ENCODE results near the gene USP35.

The USP35 gene

GRCh38 chr11:78196661-78197091 lies 8.0 kb downstream of the USP35 start:
- no peak for DNase-seq

DNA sequence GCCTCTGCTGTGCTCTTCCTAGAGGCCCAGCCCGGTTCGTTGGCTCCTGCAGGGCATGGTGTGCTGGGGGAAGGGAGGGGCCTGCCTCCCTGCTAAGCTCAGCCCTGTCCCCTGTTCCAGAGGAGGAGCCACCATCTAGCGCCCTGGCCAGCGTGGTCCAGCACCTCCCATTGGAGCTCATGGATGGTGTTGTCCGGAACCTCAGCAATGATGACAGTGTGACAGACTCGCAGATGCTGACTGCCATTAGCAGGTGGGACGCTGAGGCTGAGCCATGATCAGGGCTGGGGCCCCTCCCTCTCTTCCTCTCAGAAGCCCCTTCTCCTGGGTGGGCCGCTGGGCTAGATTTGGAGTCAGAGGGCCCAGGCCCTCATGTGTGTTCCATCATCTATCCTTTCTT lies 9.1 kb downstream of the USP35 start:
- DNase-seq = no peak

- no peak for DNase-seq
These were observed 10.4 kb downstream of the USP35 start for GRCh38 chr11:78199015-78199652.

GRCh38 chr11:78199653-78200015 lies 10.9 kb downstream of the USP35 start:
- no peak for DNase-seq

- DNase-seq = no peak
These were observed 11.3 kb downstream of the USP35 start for GRCh38 chr11:78200061-78200460.

DNA sequence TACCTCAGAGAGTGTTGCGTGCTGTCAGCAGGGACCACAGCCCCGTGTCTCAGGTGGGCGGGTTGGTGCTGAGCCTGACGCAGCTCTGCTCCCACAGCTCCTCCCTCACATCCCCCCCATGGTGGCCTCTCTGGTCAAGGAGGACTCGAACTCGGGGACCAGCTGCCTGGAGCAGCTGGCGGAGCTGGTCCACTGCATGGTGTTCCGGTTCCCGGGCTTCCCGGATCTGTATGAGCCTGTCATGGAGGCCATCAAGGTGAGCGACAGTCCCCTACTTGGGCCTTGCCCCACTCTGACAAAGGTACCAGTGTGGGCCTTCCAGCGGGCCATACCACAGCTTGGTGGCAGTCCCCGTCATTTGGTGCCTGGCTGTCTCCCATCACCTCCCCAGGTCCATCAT lies 11.8 kb downstream of the USP35 start:
- DNase-seq = no peak

GRCh38 chr11:78201096-78201818 lies 12.5 kb downstream of the USP35 start:
- no peak for DNase-seq

DNA sequence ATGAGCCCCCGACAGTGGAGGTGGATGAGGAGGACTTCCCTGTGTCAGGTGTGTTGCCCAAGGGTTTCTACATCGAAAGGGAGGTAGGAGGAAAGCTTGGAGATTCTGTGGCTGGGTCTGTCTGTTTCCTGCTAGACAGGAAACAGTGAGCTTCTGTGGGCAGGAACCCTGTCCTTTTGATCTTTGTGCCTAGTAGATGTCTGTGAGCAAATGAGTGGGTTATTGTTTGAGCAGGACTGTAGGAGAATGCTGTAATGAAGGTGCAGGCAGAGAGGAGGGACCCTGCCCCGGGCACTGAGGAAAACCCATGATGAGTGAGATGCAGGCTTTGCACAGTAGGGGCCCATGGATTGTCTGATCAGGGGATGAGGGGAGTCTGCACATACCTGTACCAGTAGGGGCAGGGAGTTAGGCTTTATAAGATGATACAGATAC lies 14.0 kb downstream of the USP35 start:
- no peak for DNase-seq

GRCh38 chr11:78203184-78203583 lies 14.5 kb downstream of the USP35 start:
- DNase-seq = no peak

DNA sequence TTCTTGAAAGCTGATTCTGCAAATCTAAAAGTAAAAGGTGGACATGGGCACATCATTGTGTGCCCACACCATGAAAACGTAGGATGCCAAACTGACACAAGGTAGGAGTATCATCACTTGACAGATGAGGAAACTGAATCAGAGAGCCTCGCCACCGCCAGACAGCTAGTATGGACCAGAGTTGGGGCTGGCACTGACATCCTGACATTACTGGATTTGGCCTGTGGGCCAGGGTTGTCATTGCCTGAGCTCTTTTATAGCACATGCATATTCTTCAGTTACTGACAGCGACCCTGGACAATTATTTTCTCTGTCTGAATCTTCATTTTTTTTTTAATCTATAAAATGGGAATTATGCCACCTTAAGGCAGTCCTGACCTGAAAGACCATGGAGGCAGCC lies 16.5 kb downstream of the USP35 start:
- no peak for DNase-seq

DNA sequence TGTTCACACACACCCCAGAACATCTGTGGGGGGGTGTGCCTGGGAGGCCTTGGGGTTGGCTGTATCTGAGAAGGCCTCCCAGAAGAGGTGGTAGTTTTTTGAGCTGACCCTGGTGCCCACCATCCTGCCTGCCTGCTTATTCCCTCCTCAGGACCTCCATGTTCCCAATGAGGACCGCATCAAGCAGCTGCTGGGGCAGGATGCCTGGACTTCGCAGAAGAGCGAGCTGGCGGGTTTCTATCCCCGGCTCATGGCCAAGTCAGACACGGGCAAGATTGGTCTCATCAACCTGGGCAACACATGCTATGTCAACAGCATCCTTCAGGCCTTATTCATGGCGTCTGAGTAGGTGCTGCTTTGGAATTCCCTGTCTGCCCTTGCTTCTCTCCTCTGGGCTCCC lies 17.0 kb downstream of the USP35 start:
- DNase-seq = no peak

DNA sequence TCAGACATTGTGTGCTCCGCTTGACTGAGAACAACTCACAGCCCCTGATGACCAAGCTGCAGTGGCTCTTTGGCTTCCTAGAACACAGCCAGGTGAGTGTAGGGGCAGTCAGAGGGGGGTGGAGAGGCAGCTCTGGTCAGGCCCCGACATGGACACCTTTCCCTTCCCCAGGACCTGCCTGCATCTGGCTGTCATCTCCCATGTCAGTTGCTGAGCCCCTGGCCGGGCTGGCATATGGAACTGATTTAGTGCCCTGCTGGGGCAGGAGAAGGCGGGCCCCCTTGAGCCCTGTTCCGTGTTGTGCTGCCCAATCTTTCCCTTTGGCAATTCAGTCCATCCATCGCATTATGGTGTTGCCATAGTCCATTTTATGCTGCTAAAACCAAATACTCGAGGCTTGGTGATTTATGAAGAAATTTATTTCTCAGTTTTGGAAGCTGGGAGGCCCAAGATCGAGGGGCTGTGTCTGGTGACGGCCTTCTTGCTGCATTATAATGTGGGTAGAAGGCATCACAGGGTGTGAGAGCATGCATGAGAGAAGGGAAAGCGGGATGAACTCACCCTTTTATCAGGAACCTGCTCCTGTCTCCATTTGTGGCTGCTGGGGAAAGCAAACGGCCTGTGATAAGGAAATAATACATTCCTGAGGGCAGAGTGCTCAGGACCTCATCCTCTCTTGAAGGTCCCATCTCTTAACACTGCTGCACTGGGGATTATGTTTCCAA lies 19.0 kb downstream of the USP35 start:
- DNase-seq = no peak

DNA sequence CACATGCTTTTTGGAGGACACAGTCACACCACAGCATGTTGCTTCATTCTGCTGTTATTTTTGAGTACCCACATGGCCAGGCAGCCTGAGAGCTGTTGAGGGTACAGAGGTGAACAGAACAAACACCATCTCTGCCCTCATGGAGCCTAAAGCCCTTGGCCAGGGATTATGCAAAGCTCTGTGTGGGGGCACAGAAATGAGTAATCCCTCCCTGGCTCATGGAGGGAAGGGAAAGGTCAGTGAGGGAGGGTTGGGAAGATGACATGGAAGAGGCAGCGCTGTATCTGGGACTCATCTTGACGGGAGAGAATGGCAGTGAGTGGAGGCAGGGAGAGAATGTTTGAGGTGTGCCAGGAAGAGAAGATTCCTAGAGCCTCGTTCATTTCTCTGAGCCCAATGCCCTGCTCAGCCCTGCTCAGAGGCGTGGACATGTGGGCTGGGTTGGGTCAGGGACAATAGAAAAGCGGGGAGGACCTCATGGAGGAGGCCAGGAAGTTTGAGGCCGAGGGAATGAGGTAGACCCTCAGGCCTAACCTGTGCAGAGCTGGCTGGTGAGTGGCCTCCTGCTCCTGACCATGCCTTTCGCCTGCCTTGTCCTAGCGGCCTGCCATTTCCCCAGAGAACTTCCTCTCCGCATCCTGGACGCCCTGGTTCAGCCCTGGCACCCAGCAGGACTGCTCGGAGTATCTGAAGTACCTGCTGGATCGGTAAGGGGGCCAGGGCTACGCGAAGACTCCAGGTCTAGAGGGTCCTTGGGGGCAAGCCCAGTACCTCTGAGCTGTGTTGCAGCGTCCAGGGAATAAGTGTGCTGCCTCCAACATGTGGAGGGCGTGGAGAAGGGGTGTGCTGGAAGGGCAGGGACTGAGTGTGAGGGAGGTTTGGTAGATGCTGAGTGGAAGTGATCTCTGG lies 19.8 kb downstream of the USP35 start:
- DNase-seq = no peak

GRCh38 chr11:78209478-78209877 lies 20.8 kb downstream of the USP35 start:
- no peak for DNase-seq

DNA sequence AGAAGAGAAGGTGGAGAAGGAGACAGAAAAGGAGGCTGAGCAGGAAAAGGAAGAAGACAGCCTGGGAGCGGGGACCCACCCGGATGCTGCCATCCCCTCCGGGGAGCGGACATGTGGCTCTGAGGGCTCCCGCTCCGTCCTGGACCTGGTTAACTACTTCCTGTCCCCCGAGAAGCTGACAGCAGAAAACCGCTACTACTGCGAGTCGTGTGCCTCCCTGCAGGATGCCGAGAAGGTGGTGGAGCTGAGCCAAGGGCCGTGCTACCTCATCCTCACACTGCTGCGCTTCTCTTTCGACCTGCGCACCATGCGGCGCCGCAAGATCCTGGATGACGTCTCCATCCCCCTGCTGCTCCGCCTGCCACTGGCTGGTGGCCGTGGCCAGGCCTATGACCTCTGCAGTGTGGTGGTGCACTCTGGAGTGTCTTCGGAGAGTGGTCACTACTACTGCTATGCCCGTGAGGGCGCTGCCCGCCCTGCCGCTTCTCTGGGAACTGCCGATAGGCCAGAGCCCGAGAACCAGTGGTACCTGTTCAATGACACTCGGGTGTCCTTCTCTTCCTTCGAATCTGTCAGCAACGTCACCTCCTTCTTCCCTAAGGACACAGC lies 21.4 kb downstream of the USP35 start:
- DNase-seq = no peak

DNA sequence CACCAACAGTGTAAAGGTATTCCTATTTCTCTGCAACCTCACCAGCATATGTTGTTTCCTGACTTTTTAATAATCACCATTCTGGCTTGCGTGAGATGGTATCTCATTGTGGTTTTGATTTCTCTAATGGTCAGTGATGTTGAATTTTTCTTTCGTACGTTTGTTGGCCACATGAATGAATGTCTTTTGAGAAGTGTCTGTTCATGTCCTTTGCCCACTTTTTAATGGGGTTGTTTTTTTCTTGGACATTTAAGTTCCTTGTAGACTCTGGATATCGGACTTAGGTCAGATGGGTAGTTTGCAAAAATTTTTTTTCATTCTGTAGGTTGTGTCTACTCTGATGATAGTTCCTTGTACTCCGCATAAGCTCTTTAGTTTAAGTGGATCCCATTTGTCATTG lies 22.8 kb downstream of the USP35 start:
- DNase-seq = peak; percentile 81

- DNase-seq = peak; percentile 79
These were observed 24.1 kb downstream of the USP35 start for GRCh38 chr11:78212586-78213371.

DNA sequence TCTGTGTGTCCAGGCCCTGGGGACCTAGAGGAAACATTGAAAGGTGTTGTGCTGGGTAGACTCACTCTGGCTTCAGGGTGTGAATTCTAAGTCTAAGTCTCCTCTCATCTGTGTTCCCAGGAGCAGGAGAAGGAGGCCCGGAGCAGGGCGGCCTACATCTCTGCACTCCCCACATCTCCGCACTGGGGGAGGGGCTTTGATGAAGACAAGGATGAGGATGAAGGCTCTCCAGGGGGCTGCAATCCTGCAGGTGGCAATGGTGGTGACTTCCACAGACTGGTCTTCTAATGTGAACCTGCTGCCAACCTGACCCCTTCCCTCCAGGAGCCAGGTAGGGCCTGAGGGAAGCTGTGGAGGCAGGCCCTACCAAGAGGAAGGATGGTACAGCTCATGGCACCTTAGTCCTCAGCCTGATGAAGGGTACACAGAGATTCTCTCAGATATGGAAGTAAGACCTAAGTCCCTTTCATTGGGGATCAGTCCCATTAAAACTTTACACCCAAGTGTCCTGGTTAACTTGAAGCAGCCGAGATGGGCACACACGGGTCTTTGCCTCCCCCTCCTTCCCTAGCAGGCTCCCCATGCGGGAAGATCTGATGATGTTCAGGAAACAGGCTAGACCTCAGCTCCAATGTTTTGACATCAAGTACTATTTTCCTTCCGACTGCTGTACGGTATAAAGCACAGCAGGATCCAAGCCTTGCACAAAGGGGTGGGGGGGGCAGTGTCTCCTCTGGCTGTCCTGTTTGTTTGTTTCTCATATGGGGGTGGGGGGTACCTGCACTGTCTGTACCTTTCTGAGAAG lies 25.0 kb downstream of the USP35 start:
- DNase-seq = peak; percentile 82

DNA sequence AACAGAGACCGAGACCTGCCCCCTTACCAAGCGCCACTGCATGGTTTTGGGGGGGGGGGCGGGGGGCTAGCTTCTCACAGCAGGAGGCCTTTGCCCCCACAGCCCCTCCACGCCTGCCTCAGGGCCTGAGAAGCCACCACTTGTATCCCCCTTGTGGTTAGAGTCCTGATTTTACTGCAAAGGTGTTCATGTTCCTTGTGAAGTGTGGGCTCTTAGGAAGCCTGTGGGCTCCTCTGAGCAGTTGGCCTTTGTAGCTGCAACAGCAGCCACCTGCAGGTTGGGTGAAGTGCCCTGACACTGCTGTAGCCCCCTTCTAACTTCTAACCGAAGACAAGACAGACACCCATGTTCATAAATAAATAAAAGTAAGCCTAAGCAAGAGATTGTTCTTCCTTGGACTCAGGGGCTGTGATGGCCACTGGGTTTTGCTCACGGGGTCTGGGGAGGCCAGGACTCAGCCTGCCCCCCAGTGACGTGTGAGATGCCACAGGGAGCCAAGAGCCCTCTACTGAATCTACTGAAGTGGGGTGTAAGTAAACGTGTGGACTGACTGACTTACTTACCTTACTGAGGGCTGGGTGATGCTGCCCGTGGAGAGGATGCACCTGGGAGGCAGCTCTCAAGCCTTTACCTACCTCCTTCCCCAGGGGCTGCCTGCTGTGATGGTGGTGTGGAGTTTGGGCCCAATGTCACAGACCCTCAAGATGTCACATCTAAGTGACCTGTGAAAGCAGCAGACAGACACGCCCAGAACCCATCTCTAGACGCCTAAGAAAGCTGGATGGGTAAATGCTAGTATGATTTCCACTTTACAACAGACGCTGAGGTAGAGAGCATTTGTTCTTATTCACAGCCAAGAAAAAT lies 25.8 kb downstream of the USP35 start:
- DNase-seq = no peak

DNA sequence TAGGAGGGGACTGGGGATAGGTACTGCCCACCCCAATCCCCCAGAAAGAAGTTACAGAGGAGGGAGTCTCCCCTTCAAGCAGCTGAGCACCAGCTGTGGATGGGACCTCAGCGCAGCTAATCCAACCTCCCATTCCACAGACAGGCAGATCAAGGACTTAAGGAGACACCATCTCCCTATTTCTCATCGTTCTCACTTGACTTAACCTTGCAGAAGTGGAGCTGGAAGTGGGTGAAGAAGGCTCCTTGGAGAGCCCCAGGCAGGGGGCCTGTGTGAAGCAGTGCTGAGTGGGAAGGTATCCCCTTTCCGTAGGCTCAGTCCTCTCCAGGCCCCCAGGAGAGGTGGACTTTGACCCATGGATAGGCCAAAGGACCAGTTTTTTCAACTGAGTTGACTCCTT lies 27.3 kb downstream of the USP35 start:
- DNase-seq = no peak
